Epithelial cell of proximal tubule (primary cell): ENCODE data around the gene ULK1. TPM values are rescaled to one million over a fixed set of nuclear protein-coding genes. Genes with fewer than 3 reads are reported as not detected.

Experiments
- DNase-seq: peaks from one replicate; pipeline ENCODE4 v3.0.0-alpha.2; 2011; ENCODE audit warnings: low read depth
- H3K4me3 ChIP-seq: 2 replicates; pipeline ENCODE4 v1.5.1; 2011; ENCODE audit warnings: low read depth, mild to moderate bottlenecking, low read length
- total RNA-seq: library from RNA; depleted of rRNA; stranded (reverse); fragments of >200 nt; gene quantifications from 2 replicates; pipeline ENCODE4 v1.2.3, GENCODE V29; 2015
- TF ChIP-seq, protein P1 (sequence below): conservative IDR thresholded peaks from 2 replicates; pipeline ENCODE4 v1.5.1; 2012; ENCODE audit warnings: low read depth, mild to moderate bottlenecking, low read length

ULK1 gene
- total RNA-seq, 1 donor from 2014 or later = 11.8 TPM

DNA sequence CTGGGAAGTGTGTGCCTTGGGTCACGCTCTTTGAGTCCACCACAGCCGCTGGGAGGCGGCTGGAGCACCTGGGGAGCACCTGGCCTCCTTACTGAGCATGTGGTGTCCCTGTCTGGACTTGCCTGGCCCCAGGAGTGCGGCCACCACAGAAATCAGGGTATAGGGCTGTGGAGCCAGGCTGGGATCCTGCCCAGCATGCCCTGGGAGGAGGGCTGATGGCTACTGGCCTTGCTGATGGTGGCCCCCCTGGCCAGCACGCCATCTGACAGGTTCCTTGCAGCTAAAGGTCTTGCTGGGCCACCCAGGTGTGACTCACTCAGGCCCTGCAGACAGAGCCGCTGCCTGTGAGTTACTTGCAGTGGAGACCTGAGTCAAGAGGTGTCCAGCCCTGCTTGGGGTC is 6.0 kb downstream of the ULK1 start:
- TF ChIP-seq, protein P1, sequence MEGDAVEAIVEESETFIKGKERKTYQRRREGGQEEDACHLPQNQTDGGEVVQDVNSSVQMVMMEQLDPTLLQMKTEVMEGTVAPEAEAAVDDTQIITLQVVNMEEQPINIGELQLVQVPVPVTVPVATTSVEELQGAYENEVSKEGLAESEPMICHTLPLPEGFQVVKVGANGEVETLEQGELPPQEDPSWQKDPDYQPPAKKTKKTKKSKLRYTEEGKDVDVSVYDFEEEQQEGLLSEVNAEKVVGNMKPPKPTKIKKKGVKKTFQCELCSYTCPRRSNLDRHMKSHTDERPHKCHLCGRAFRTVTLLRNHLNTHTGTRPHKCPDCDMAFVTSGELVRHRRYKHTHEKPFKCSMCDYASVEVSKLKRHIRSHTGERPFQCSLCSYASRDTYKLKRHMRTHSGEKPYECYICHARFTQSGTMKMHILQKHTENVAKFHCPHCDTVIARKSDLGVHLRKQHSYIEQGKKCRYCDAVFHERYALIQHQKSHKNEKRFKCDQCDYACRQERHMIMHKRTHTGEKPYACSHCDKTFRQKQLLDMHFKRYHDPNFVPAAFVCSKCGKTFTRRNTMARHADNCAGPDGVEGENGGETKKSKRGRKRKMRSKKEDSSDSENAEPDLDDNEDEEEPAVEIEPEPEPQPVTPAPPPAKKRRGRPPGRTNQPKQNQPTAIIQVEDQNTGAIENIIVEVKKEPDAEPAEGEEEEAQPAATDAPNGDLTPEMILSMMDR = no peak
- H3K4me3 ChIP-seq = no peak overlapping the region
- DNase-seq = no peak

DNA sequence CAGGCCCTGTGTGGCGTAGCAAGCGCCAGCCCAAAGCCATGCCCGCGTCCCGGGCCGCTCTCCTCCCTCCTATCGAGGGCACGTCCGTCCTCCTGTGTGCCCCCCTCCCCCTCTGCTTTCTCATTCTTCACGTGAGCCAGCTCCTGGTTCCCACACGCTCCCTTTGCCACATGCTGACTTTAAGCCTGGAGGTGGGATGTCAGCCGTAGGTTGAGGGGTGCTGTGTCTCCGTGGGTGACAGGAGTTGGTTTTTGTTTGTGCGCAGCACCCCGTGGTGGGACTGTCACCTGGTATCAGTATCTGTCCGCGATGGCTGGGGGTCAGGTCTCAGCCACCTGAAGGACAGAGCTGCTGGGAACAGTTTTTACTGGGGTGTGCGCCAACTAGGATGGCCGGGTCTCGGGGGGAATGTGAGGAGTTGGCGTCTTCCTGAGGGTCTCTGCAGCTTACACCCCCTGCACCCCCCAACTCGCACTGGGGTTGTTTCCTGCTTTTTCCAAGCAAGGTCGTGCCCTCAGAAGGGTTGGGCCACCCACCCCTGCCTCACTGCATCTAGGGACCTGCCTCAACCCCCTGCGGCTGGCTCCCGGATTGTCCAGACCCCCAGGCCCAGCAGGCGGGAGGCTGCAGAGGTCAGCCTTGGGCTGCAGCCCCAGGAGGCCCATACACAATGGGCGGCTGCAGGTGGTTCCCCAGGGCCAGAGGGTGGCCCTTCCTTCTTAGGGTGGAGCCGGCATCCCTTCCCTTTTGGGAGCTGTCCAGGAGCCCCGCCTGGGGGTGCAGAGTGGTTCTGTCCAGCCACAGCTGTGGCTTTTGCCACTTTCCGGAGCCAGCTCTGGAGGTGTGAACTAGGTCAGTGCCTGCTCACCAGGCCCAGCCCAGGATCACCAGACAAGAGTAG is 7.3 kb downstream of the ULK1 start:
- no peak overlapping the region for H3K4me3 ChIP-seq
- no peak for DNase-seq
- TF ChIP-seq, protein P1 = no peak

DNA sequence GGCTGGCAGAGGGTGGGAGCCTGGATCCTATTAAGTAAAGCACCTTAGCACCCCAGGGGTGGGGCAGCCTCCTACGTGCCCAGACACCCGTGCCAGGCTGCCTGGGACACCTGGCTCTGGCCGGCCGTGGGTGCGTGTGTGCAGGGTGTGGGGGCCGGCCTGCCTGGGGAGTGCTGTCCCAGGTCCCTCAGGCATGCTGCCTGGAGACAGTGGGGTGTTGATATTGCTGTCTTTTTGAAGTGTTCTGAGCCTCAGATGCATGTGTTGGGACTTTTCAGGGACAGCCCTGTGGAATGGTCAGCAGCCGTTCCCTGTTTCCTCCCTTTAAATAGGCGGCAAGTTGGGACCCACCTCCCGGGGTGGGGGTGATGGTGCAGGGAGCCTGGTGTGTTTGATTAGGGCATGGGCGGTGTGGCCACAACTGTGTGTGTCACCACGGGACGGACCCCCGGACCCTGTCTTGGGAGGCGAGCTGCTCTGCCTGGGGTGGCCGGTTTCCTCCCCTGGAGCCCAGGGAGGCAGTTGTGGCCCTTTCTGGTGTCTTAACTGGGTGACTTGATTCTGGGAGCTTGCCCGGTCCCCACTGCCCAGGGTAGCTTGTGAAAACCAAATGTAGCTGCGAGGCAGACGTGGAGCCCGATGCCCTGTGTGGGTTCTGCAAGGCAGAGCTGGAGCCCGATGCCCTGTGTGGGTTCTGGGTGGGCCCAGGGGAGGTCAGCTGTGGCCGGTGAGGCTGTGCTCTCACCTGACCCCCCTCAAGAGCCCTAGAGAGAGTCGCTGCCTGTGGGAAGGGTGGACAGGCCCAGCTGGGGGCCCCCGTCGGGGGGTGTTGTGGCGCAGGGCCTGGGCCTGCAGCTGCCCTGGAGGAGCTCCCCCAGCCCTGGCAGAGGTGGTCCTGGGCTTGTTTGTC is 8.2 kb downstream of the ULK1 start:
- DNase-seq = no peak
- H3K4me3 ChIP-seq = no peak overlapping the region
- TF ChIP-seq, protein P1 = no peak

DNA sequence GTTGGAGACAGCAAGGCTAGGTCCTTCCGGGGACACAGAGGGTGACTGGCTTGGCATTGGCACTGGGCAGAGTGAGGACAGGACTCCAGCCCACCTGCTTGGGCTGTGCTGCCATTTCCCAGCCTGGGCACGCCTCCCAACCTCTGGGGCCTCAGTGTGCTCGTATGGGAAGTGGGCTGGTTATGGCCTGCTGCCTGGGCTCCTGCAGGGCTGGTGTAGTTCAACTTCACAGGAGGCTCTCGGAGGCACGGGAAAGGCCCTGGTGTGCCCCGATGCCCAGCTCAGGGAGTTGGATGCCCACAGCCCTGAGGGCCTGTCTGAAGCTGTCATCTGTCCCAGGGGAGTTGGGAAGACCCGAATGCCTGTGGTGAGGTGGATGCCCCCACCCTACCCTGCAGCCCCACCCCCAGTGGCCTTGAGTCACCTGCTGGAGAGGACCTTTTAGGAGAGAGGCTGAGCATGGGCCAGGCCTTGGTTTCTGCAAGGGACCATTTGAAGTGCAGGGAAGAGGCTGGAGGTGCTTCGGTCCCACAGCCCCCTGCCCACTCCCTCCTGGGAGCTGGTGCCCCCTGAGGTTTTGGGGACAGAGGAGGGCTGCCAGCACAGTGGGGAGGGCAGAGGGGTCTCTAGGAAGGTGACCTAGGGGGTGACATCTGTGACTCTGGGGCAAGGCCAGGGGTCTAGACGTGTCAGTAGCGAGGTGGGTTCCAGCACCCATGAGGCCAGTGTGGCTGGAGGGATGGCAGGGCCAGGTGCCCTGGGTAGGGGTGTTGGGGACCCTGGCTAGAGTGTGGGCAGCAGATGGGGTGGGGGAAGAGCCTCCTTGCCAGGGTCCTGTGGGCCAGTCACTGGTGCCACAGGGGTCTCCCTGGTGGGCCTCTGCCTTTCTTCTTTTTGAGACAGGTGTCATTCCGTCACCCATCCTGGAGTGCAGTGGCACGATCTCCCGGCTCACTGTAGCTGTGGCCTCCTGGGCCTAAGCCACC is 9.1 kb downstream of the ULK1 start:
- no peak for DNase-seq
- TF ChIP-seq, protein P1 = no peak
- H3K4me3 ChIP-seq = no peak overlapping the region

DNA sequence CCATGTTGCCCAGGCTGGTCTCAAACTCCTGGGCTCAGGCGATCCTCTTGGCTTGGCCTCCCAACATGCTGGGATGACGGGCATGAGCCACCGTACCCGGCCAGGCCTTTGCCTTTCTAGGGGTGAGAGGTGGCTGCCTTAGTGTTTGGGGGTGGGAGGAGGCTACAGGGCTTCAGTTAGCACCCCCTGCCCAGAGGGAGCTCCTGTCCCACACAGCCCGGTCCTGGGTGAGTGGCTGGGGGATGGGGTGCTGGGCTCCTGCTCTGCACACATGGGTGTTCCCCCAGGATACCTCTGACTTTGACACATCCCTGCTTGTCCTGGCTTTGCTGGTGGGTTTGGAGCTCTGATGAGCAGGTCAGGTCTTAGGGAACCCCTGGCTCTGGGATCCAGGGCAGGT is 9.9 kb downstream of the ULK1 start:
- no peak overlapping the region for H3K4me3 ChIP-seq
- TF ChIP-seq, protein P1 = no peak
- DNase-seq = no peak

DNA sequence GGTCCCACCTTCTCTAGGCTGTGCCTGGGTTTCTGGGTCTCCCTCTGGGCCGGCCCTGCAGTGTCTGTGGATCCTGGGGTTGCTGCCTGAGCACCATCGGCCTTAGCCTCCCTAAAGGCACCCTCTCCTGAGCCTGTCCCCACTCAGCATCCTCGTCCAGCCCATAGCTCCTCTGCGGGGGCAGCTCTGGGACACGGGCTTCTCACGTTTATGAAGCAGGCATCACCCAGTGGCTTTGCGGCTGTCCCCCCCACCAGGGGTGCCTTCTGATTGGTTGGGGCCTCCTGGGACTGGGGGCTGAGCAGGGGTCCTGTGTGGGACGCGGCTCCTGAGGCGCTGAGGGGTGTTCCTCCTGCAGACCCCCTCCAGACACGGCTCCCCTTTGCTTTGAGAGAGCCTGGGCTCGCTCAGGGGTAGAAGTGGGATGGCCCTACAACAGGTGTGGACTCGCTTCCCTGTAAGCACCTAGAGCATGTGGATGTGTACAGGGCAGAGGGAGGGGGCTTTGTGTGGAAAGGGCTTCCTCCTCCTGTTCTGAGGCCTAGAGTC is 10.7 kb downstream of the ULK1 start:
- TF ChIP-seq, protein P1 = no peak
- DNase-seq = no peak
- H3K4me3 ChIP-seq = no peak overlapping the region
